Gastroesophageal sphincter (tissue), 3 donors: ENCODE measurements around the gene CYS1.

Experiments used
- POLR2A ChIP-seq, 2 donors: fragments of 450-650 bp; IDR thresholded peaks; one replicate each; pipeline ENCODE4 v1.6.1; 2017; ENCODE audit warnings: antibody characterized with exemption in 2 of 2, mild to moderate bottlenecking in 2 of 2, moderate library complexity in 1 of 2
- TF ChIP-seq, protein P1 (sequence below), 4 experiments: fragments of 200-600 bp in 2 of 4; fragments of 450-650 bp in 2 of 4; sonication (generic) in 1 of 4; IDR thresholded peaks; one replicate each; pipeline ENCODE4 v1.5.1; 2017 to 2019; ENCODE audit warnings: antibody characterized with exemption in 4 of 4, mild to moderate bottlenecking in 2 of 4, moderate library complexity in 2 of 4

DNA sequence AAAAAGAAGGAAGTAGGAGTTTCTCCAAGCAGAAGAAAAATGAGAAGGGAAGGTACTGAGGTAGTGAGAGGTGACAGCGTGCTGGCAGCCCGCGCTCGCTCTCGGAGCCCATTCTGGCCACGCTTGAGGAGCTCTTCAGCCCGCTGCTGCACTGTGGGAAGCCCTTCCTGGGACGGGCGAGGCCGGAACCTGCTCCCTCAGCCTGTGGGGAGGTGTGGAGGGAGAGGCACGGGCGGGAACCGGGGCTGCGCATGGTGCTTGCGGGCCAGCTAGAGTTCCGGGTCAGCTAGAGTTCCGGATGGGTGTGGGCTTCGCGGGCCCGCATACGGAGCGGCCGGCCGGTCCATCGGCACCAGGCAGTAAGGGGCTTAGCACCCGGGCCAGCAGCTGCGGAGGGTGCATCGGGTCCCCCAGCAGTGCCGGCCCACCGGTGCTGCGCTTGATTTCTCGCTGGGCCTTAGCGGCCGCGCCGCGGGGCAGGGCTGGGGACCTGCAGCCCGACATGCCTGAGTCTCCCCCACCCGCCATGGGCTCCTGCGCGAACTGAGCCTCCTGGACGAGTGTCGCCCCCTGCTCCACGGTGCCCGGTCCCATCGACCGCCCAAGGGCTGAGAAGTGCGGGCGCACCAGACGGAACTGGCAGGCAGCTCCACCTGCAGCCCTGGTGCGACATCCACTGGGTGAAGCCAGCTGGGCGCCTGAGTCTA lies 11.1 kb upstream of the CYS1 start:
- TF ChIP-seq, protein P1, sequence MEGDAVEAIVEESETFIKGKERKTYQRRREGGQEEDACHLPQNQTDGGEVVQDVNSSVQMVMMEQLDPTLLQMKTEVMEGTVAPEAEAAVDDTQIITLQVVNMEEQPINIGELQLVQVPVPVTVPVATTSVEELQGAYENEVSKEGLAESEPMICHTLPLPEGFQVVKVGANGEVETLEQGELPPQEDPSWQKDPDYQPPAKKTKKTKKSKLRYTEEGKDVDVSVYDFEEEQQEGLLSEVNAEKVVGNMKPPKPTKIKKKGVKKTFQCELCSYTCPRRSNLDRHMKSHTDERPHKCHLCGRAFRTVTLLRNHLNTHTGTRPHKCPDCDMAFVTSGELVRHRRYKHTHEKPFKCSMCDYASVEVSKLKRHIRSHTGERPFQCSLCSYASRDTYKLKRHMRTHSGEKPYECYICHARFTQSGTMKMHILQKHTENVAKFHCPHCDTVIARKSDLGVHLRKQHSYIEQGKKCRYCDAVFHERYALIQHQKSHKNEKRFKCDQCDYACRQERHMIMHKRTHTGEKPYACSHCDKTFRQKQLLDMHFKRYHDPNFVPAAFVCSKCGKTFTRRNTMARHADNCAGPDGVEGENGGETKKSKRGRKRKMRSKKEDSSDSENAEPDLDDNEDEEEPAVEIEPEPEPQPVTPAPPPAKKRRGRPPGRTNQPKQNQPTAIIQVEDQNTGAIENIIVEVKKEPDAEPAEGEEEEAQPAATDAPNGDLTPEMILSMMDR (IDR thresholded peaks at IDR 0.05): no peak
- no peak for TF ChIP-seq POLR2A (IDR thresholded peaks at IDR 0.05)
